ENCODE results near the gene XPO6. TPM values are rescaled to one million over a fixed set of nuclear protein-coding genes. Genes with fewer than 3 reads are reported as not detected.

XPO6 gene
- total RNA-seq, 1 experiment from 2014 or later, result 162 TPM

GRCh38 chr16:28192806-28193529, 18.8 kb downstream of the XPO6 start:
- no peak for DNase-seq (ENCODE audit: low read depth, low spot score)
- BruUV-seq (replicated peaks), result no TSS peak
- no peak overlapping the region for H3K9ac ChIP-seq (ENCODE audit: low read length)
- TF ChIP-seq CBX3 (IDR thresholded peaks at IDR 0.05; ENCODE audit: low read depth) (no peak), ZFX (IDR thresholded peaks at IDR 0.05) (no peak), REST (IDR thresholded peaks at IDR 0.05; ENCODE audit: low read depth) (no peak), ZBTB33 (IDR thresholded peaks at IDR 0.05; ENCODE audit: extremely low read depth, insufficient replicate concordance, low read length) (no peak), RAD21 (IDR thresholded peaks at IDR 0.05; ENCODE audit: low read depth) (no peak), ZNF274 (IDR thresholded peaks at IDR 0.05; ENCODE audit: low read depth, low read length) (no peak), SP1 (IDR thresholded peaks at IDR 0.05; ENCODE audit: low read depth) (no peak), EGR1 (IDR thresholded peaks at IDR 0.05; ENCODE audit: low read depth) (no peak), EZH2phosphoT487 (IDR thresholded peaks at IDR 0.05; ENCODE audit: borderline replicate concordance) (no peak)
- peak; percentile 19; the same call in 1 of the 2 replicates for ATAC-seq
- POLR2A ChIA-PET, result no interaction called here
- CTCF ChIA-PET, result no interaction called here
- no peak overlapping the region for H2AFZ ChIP-seq (ENCODE audit: low read depth, low read length, poor library complexity, severe bottlenecking)
- RAD21 ChIA-PET (ENCODE audit: low non-redundant PET in 1 of 2, low total read pairs in 2 of 2, uncharacterized antibody in 2 of 2, unreplicated experiment in 2 of 2), result no interaction called here
- peaks cover 77% of the 10 kb centered on the region; the same call in 1 of the 2 replicates for H4K20me1 ChIP-seq (ENCODE audit: insufficient read depth)
- H3K79me2 ChIP-seq (ENCODE audit: insufficient read depth, low read length), result peaks cover 100% of the 10 kb centered on the region
- peaks cover 2 to 49% of the 10 kb centered on the region in 2 experiments; a peak in 1 of 4 replicates for H3K4me1 ChIP-seq (ENCODE audit: control insufficient read depth in 1 of 2, insufficient read depth in 2 of 2, low read length in 2 of 2)
- no peaks in the 10 kb centered on the region for H3K27me3 ChIP-seq (ENCODE audit: insufficient read depth, low read length)
- H3K4me2 ChIP-seq (ENCODE audit: low read length), result no peak overlapping the region
- intact Hi-C loops (cut with micrococcal nuclease), result no loop called here
- no peaks in the 10 kb centered on the region for H3K9me3 ChIP-seq (ENCODE audit: control insufficient read depth in 1 of 2, insufficient read depth in 1 of 2, low read depth in 1 of 2, low read length in 2 of 2)
- H3K27ac ChIP-seq (ENCODE audit: low read depth, low read length), result no peak overlapping the region
- peaks cover 0 to 25% of the 10 kb centered on the region in 2 experiments; a peak in 1 of 4 replicates for H3K36me3 ChIP-seq (ENCODE audit: control insufficient read depth in 1 of 2, insufficient read depth in 2 of 2, low read length in 2 of 2)
- no peaks in the 10 kb centered on the region for H3K9me2 ChIP-seq (ENCODE audit: insufficient read depth)
- H3K4me3 ChIP-seq (replicated peaks in 1 of 2; ENCODE audit: low read depth in 1 of 2, low read length in 2 of 2), result no peak overlapping the region

Measured in HCT116 (cell line).